Tongue (tissue), 2 donors: ENCODE measurements around the gene LYL1. TPM values are rescaled to one million over a fixed set of nuclear protein-coding genes. Genes with fewer than 3 reads are reported as not detected.
"Not testable (repeated sequence)": the region's sequence is repeated elsewhere in the genome, so short reads cannot be mapped to it uniquely, and the experiment has no call there.

ENCODE experiments used
- DNase-seq: peaks from one replicate; pipeline ENCODE4 v3.0.0-alpha.2; 2015
- total RNA-seq: library from RNA; depleted of rRNA; stranded (reverse); fragments of >200 nt; gene quantifications from one replicate; pipeline ENCODE4 v1.2.3, GENCODE V29; 2014

LYL1 gene
- 4.2 TPM for total RNA-seq

DNA sequence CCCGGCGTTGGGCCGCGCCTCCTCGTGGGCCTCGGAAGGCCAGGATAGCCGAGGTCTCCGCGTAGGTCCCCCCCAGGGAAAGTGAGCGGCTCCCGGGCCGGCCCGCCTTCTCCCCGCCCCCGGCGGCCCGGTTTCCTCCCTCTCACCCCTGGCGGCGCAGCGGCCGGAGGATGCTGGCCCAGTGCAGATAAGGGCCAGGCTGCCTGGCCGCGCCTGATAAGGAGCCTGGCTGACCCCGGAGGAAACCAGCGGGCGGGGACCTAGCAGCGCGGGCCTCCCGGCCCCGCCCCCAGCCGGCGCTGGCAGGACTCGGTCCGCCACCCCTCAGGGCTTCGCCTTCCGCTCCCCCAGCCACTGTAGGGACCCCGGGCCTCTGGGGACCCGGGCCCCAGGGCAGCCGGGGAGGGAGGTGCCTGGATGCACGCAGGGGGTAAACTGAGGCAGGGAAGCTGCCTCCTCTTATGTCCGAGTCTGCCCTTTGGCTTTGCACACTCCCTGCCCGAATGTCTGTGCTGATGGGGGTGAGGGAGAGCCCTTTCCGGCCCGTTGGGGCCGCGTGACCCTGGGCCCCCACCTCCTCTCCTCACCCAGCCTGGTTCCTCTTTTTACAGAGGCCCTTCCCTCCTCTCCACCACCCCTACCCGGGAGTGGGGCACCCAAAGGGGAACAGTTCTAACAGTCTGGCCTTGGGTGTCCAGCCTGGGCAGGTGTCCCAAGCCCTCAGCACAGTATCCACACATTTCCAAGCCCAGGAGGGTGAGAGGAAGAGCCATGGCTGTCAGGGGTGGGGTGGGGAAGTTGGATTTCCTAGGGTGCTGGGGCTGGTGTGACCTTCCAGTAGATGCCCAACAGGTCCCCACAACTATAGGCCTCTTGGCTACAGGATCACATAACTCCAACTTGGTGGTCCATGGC, at the start of gene LYL1:
Gene LYL1, minus strand, starts transcription at position 193 of the 915 bp plus-strand sequence. CDS start 1,687 bp downstream, outside the sequence.
- peak; percentile 20 for DNase-seq

GRCh38 chr19:13151605-13152355, 49.1 kb upstream of the LYL1 start:
- DNase-seq = peak; percentile 99

GRCh38 chr19:13150931-13151604, 48.4 kb upstream of the LYL1 start:
- DNase-seq = peak; percentile 42

DNA sequence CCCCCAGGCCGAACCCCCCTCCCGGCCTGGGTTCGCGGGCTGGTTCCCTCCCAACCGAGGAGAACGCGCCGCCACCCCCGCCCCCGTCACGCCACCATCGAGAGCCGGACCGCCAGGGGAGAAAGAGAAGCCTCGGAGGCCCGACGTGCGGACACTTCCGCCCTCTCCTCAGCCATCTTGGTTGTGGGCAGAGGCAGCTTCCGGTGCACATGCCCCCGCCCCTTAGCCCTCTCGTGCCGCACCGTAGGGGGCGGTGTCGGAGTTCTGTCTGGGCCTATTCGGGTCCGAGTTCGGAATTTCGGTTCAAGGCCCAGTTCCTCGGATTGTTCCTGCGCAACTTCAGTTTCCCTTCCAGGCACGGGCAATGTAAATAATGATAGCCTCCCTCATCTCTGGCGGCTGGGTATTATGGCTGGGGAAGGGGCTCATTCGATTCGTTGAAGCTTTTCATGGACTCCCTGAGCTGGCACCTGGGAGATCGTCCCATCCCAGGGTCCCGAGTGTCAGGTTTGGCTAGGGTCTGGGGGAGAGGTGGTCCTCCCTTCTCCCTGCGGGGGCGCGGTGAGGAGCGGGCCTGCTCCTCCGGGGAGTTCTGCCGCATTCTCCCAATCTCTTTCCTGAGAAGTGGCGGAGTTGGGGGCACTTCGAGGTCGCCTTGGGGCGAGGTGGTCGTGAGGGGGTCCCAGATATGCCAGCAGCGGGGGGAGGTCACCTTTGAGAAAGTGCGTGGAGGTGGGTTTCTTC, 47.7 kb upstream of the LYL1 start, which contains the start of the genes IER2 and STX10:
Gene IER2, plus strand, starts transcription at position 225 of the 744 bp plus-strand sequence. CDS start 2,776 bp downstream, outside the sequence.
Gene STX10, minus strand, starts transcription at position 189 of the 744 bp plus-strand sequence. CDS start 202 bp downstream, outside the sequence.
- DNase-seq = peak; percentile 98

DNA sequence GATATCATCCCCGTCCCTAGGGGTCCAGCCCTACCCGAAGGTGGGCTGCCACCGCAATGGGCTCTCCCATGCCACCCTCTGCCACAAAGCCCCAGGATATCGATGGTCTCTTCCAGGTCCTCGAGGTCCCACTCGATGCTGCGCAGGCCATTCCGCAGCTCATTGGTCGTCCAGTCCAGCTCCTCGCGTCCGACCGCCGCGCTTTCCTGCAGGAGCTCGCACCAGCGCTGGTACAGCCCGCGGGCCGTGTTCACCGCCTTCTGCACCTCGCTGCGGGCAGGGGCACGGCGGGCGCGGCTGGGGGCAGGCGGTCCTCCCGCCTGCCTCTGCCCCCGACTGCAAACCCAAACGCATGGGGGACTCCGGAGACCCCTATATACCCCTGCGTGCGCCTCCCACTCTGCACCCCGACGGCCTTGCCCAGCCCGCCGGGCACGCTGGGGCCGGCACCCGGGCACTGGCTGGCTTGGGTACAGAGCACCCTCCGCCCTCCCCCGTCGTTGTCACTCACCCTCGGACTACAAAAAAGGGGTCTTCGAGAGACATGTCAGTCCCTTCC, 47.0 kb upstream of the LYL1 start:
- peak; percentile 57 for DNase-seq

- not testable (repeated sequence) for DNase-seq
Observed at GRCh38 chr19:13149173-13149627, 46.5 kb upstream of the LYL1 start.

DNA sequence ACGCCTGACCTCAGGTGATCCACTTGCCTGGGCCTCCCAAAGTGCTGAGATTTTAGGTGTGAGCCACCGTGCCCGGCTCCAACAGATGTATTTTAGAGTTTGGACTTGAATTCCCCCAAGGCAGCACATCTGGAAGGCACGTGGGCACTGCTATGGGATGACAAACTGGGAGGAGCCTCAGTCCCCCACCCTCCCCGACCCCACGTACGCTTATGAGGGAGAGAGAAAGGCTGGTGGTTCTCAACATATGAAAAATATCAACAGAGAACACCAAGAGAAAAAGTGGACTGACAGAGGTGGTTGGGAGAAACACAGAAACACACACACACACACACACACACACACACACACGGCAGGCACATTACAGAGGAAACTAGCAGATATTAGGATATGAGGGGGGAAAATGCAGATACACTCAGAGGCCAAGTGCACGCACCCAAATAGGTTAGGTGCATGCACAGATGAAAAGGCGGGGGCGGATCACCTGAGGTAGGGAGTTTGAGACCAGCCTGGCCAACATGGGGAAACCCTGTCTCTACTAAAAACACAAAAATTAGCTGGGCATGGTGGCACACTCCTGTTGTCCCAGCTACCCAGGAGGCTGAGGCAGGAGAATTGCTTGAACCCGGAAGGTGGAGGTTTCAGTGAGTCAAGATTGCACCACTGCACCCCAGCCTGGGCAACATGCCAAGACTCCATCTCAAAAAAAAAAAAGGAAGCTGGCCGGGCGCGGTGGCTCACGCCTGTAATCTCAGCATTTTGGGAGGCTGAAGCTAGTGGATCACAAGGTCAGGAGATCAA, 44.3 kb upstream of the LYL1 start:
- no peak for DNase-seq

GRCh38 chr19:13139633-13140311, 37.1 kb upstream of the LYL1 start:
- no peak for DNase-seq

- DNase-seq = no peak
Observed at GRCh38 chr19:13138916-13139198, 36.2 kb upstream of the LYL1 start.

DNA sequence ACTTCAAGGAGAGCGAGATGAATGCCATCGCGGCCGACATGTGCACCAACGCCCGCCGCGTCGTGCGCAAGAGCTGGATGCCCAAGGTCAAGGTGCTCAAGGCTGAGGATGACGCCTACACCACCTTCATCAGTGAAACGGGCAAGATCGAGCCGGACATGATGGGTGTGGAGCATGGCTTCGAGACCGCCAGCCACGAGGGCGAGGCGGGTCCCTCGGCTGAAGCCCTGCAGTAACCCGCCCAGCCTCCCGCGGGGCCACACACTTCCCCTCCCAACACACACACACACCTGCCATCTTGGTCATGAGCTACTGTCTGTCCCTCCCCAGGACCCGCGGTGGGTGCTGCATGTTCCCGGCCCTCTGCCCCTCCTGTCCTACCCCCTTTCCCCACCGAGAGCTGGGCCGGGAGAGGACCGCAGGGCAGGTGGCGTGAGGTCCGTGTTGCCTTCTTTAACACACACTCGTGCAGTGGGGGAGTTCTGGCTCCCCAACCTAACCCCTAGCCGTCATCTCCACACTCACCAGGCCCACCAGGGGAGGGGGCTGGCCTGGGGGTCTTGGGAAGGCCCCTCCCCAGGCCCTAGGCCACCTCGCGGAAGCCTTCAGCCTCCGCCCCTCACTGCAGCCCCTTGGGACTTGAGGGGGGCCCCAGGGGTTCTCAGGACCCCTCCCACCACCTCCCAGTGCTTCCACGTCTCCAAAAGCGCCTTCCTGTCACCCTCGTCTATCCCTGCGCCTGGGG, 35.7 kb upstream of the LYL1 start:
- no peak for DNase-seq

DNA sequence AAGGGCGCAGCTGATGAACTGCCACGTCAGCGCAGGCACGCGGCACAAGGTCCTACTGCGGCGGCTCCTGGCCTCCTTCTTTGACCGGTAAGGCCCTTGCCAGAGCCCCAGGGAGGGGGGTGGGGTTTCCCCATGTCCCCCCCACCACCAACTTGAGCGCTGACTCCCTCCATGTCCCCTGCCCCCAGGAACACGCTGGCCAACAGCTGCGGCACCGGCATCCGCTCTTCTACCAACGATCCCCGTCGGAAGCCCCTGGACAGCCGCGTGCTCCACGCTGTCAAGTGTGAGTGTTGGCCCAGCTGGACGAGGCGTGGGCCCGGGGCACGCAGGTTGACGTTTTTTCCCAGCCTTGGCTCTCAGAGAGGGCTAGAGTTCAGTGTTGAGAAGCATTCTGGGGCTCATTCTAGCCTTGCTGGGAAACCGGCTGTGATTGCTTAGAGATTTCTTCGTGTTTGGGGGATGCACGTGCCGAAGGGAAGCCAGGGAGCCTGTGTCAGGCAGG, 34.7 kb upstream of the LYL1 start:
- DNase-seq = no peak

GRCh38 chr19:13135068-13136062, 32.7 kb upstream of the LYL1 start:
- no peak for DNase-seq

GRCh38 chr19:13134626-13135025, 32.0 kb upstream of the LYL1 start:
- DNase-seq = no peak

GRCh38 chr19:13133241-13133870, 30.7 kb upstream of the LYL1 start:
- DNase-seq = no peak

DNA sequence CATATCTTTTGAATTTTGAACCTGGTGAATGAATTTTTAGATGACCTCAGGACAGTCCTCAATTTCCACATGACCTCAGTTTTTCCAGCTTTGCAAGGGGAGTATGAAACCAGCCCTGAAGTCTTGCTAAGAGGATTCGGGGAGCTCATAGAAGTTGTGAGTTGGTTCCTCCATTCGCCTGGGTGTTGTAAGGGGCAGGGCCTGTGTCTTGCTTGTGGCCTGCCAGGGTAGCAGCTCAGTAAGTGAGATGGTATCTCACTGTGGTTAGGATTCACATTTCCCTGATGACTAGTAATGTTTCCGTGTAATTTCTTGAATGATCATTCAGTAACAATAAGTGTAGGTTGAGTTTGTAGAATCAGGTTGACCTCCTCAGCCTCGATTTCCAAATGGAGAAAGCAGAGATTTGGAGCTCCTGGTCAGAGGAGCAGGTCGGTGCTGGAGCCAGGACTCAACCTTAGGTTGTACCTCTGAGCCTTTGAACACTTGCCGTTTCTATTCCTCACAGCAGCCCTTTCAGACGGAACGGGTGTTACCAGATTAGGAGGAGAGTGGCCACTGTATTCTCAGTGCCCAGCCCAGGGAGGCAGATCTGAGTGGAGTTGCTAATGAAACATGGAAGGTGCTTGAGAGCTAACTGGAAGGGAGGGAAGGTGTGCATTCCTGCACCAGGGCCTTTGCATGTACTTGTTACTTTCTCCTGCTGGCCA, 30.0 kb upstream of the LYL1 start:
- DNase-seq = no peak

GRCh38 chr19:13130886-13131490, 28.3 kb upstream of the LYL1 start:
- no peak for DNase-seq
